IMR-90 (cell line): ENCODE measurements around the gene KRT9. TPM values are rescaled to one million over a fixed set of nuclear protein-coding genes. Genes with fewer than 3 reads are reported as not detected.

Source experiments
- ATAC-seq: fragments of 200-7000 bp; cut with Tn5 transposase; 2 replicates; pipeline ENCODE4 v1.9.1; 2020; ENCODE audit warnings: low read depth, mild to moderate bottlenecking, moderate library complexity
- BruUV-seq: library from RNA; stranded (reverse); fragments of 400-500 nt; replicated peaks from 2 replicates; lab custom pipeline; 2021; lab: Mats Ljungman, UMichigan
- CTCF ChIA-PET: fragments of 300-600 bp; formaldehyde crosslinking; extraction: SDS; loops from one replicate; lab custom pipeline; 2021; ENCODE audit warnings: antibody characterized with exemption; lab: Yijun Ruan, JAX
- POLR2A ChIA-PET: fragments of 300-600 bp; sonication (Branson Sonifier 250); formaldehyde crosslinking; loops from one replicate; lab custom pipeline; 2022; ENCODE audit warnings: antibody characterized with exemption; ENCODE audit not compliant: unreplicated experiment; lab: Charles Lee
- DNase-seq: peaks from one replicate; pipeline ENCODE4 v3.0.0; 2013
- H2AFZ ChIP-seq: replicated peaks from 2 replicates; pipeline ENCODE3; 2013; ENCODE audit warnings: low read length, mild to moderate bottlenecking; ENCODE audit not compliant: poor library complexity
- H2AK5ac ChIP-seq: 2 replicates; pipeline ENCODE4 v1.6.1; 2013; ENCODE audit warnings: low read depth, low read length, inconsistent platforms
- H2AK9ac ChIP-seq: replicated peaks from 2 replicates; pipeline ENCODE3; 2013; ENCODE audit warnings: mild to moderate bottlenecking, low read depth, low read length, moderate library complexity; ENCODE audit not compliant: poor library complexity
- H2BK120ac ChIP-seq: 2 replicates; pipeline ENCODE4 v1.6.1; 2013; ENCODE audit warnings: low read depth, low read length, inconsistent platforms
- H2BK15ac ChIP-seq: 3 replicates; pipeline ENCODE4 v1.6.1; 2013; ENCODE audit warnings: low read depth, low read length, inconsistent platforms
- H2BK20ac ChIP-seq: 2 replicates; pipeline ENCODE4 v1.6.1; 2013; ENCODE audit warnings: low read depth, mild to moderate bottlenecking, inconsistent platforms, low read length, moderate library complexity
- H2BK5ac ChIP-seq: 2 replicates; pipeline ENCODE4 v1.6.1; 2013; ENCODE audit warnings: mild to moderate bottlenecking, low read depth, low read length, inconsistent platforms; ENCODE audit not compliant: poor library complexity, severe bottlenecking
- H3K14ac ChIP-seq: replicated peaks from 2 replicates; pipeline ENCODE4 v1.6.1; 2013; ENCODE audit warnings: low read depth, low read length, inconsistent platforms
- H3K18ac ChIP-seq: 2 replicates; pipeline ENCODE4 v1.6.1; 2013; ENCODE audit warnings: low read depth, low read length, control low read depth
- H3K23ac ChIP-seq: 2 replicates; pipeline ENCODE4 v1.6.1; 2013; ENCODE audit warnings: low read depth, low read length, inconsistent platforms
- H3K27ac ChIP-seq: 2 replicates; pipeline ENCODE4 v1.5.1; 2013; ENCODE audit warnings: mild to moderate bottlenecking, control low read depth, low read length; ENCODE audit not compliant: insufficient read depth
- H3K27me3 ChIP-seq: 2 replicates; pipeline ENCODE4 v1.6.1; 2013; ENCODE audit warnings: low read length; ENCODE audit not compliant: control insufficient read depth, insufficient read depth
- H3K36me3 ChIP-seq: 2 replicates; pipeline ENCODE4 v1.6.1; 2013; ENCODE audit warnings: low read length, mixed read lengths; ENCODE audit not compliant: control insufficient read depth, insufficient read depth
- H3K4ac ChIP-seq: 2 replicates; pipeline ENCODE4 v1.6.1; 2013; ENCODE audit warnings: low read depth, low read length, inconsistent platforms
- H3K4me1 ChIP-seq: 2 replicates; pipeline ENCODE4 v1.6.1; 2013; ENCODE audit warnings: low read length, mixed read lengths; ENCODE audit not compliant: control insufficient read depth, insufficient read depth
- H3K4me2 ChIP-seq: 2 replicates; pipeline ENCODE4 v1.6.1; 2013; ENCODE audit warnings: low read depth, mild to moderate bottlenecking, control low read depth, low read length, moderate library complexity
- H3K4me3 ChIP-seq: 2 replicates; pipeline ENCODE4 v1.5.1; 2013; ENCODE audit warnings: low read depth, mild to moderate bottlenecking, control low read depth, low read length, moderate library complexity; ENCODE audit not compliant: insufficient read depth
- H3K56ac ChIP-seq: 2 replicates; pipeline ENCODE4 v1.6.1; 2013; ENCODE audit warnings: low read length, inconsistent platforms; ENCODE audit not compliant: insufficient read depth; ENCODE audit errors: extremely low read depth
- H3K79me1 ChIP-seq, 2 experiments: 2 replicates each; pipeline ENCODE4 v1.6.1; 2013; ENCODE audit warnings: low read length in 2 of 2, inconsistent platforms in 1 of 2, low read depth in 1 of 2
- H3K9ac ChIP-seq: 2 replicates; pipeline ENCODE4 v1.6.1; 2013; ENCODE audit warnings: low read depth, low read length, control low read depth
- H3K9me1 ChIP-seq: 2 replicates; pipeline ENCODE4 v1.6.1; 2013; ENCODE audit warnings: low read length, inconsistent platforms; ENCODE audit not compliant: insufficient read depth
- H3K9me3 ChIP-seq: 2 replicates; pipeline ENCODE4 v1.6.1; 2013; ENCODE audit warnings: low read length; ENCODE audit not compliant: control insufficient read depth, insufficient read depth
- H4K20me1 ChIP-seq: 2 replicates; pipeline ENCODE4 v1.6.1; 2013; ENCODE audit warnings: low read length, inconsistent platforms; ENCODE audit not compliant: insufficient read depth
- H4K5ac ChIP-seq: 2 replicates; pipeline ENCODE4 v1.6.1; 2013; ENCODE audit warnings: mild to moderate bottlenecking, low read depth, low read length, control low read depth
- H4K8ac ChIP-seq, 2 experiments: 2 replicates each; pipeline ENCODE4 v1.6.1; 2013; ENCODE audit warnings: low read depth in 2 of 2, low read length in 2 of 2, control low read depth in 1 of 2, inconsistent platforms in 1 of 2
- H4K91ac ChIP-seq: 2 replicates; pipeline ENCODE4 v1.6.1; 2013; ENCODE audit warnings: low read depth, low read length, inconsistent platforms; ENCODE audit not compliant: insufficient read depth
- CEBPB ChIP-seq: IDR thresholded peaks from 2 replicates; pipeline ENCODE4 v1.6.1; 2012; ENCODE audit warnings: low read depth, low read length, improper control_type of control experiment
- MAZ ChIP-seq: IDR thresholded peaks from 2 replicates; pipeline ENCODE4 v1.6.1; 2012; ENCODE audit warnings: low read depth, mild to moderate bottlenecking, low read length, improper control_type of control experiment, moderate library complexity, borderline replicate concordance
- WGBS, 2 experiments: methylation state at CpG; one replicate each; pipeline versions ENCODE4 v1.1.5 to v1.1.7; 2013; ENCODE audit warnings: missing lambda C conversion rate in 2 of 2; ENCODE audit not compliant: insufficient read length in 1 of 2; ENCODE audit errors: extremely low coverage in 2 of 2; 5-methylcytosine and 5-hydroxymethylcytosine counted together
- dilution Hi-C: fragments of 300-500 bp; cut with HindIII; formaldehyde crosslinking; loops from one replicate; pipeline ENCODE4 v1.14.3; 2018; ENCODE audit warnings: low sequenced_read_pairs; ENCODE audit not compliant: unreplicated experiment
- in situ Hi-C: fragments of 300-500 bp; cut with MboI; formaldehyde crosslinking; loops from 3 replicates; pipeline ENCODE4 v1.14.3; 2019; ENCODE audit warnings: low sequenced_read_pairs, inconsistent platforms, mixed read lengths
- intact Hi-C: fragments of 100-400 bp; cut with micrococcal nuclease; formaldehyde crosslinking; loops from 2 replicates; pipeline ENCODE4 v1.10.0; 2022
- polyA plus RNA-seq, 3 experiments: library from polyadenylated mRNA; depleted of rRNA; stranded (reverse); fragments of >200 nt; gene quantifications; 2 replicates each; pipeline ENCODE4 v1.2.3, GENCODE V29; 2012; ENCODE audit warnings: low replicate concordance in 1 of 3
- total RNA-seq: library from RNA; depleted of rRNA; stranded (reverse); fragments of >200 nt; gene quantifications from 2 replicates; pipeline ENCODE4 v1.2.3, GENCODE V29; 2012

KRT9 gene
- total and polyA plus RNA-seq, 2 of the 4 experiments (the other 2 are of a cell fraction) = not detected

- intact Hi-C loops = no loop called here
- H4K5ac ChIP-seq = no peak overlapping the region
- POLR2A ChIA-PET = no interaction called here
Observed at GRCh38 chr17:41592601-41593305, 20.9 kb upstream of the KRT9 start.

More at GRCh38 chr17:41592601-41593305, 20.9 kb upstream of the KRT9 start:
- Histone ChIP-seq H3K9ac (no peak overlapping the region), H3K4me2 (no peak overlapping the region), H2AK9ac (no peak overlapping the region), H4K8ac (no peak overlapping the region), H2AFZ (no peak overlapping the region), H2BK20ac (no peak overlapping the region), H3K27me3 (peaks cover 67% of the 10 kb centered on the region), H3K4me3 (no peak overlapping the region), H3K9me1 (no peaks in the 10 kb centered on the region; the same call in 1 of the 2 replicates), H2AK5ac (no peak overlapping the region), H3K27ac (no peak overlapping the region), H2BK120ac (no peak overlapping the region), H2BK15ac (no peak overlapping the region), H3K79me1 (no peaks in the 10 kb centered on the region), H4K20me1 (no peaks in the 10 kb centered on the region), H3K4ac (no peak overlapping the region), H3K36me3 (no peaks in the 10 kb centered on the region), H4K91ac (no peak overlapping the region), H3K14ac (no peak overlapping the region), H3K23ac (no peak overlapping the region), H2BK5ac (no peak overlapping the region), H3K4me1 (no peaks in the 10 kb centered on the region), H3K9me3 (no peaks in the 10 kb centered on the region), H3K18ac (no peak overlapping the region), H3K56ac (no peak overlapping the region)
- in situ Hi-C loops (no loop called here), dilution Hi-C loops (no loop called here)
- TF ChIP-seq MAZ (no peak), CEBPB (no peak)
- CTCF ChIA-PET = no interaction called here
- no TSS peak for BruUV-seq
- 83% methylated on average over 1 of the region's 12 CpGs; no CpG with 5 or more reads in 1 of the 2 experiments for WGBS, 2 experiments
- DNase-seq = no peak
- ATAC-seq = no peak
